ENCODE results near the gene PHTF2.

Gene PHTF2

DNA sequence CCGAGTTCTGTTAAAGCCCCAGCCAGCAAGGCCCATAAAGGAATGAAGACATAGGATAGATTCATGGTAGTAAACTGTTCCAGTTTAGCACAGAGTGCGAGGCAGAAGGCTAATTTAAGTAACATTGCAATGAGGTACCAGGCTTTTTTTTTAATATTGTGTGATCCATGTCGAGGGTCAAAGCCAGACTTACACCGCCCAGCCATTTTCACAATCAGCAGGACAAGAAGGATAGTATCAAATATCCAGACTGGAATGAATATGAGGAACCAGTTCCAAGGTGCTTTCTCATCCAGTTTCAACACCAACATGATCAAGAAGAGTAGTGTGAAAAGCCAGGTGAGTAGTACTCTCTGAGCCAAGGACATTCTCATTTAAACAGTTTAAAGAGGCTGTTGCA, 4.6 kb upstream of the PHTF2 start:
- DNase-seq (ENCODE audit: low read depth in 2 of 2), result no peak

DNA sequence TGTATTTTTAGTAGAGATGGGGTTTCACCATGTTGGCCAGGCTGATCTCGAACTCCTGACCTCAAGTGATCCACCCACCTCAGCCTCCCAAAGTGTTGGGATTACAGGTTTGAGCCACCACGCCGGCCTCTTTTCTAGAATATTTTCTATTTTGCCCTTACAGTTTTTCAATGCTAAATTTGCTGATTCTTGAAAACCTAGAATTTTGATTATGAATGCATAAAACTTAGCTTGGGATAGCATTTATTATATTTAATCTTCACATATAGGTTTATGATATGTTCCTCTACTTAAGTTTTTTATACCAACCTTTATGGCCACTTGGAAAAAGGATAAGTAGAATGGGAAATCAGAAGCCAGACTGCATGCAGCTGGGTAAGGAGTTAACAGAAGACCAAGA, 2.5 kb upstream of the PHTF2 start:
- DNase-seq (ENCODE audit: low read depth in 2 of 2), result no peak

DNA sequence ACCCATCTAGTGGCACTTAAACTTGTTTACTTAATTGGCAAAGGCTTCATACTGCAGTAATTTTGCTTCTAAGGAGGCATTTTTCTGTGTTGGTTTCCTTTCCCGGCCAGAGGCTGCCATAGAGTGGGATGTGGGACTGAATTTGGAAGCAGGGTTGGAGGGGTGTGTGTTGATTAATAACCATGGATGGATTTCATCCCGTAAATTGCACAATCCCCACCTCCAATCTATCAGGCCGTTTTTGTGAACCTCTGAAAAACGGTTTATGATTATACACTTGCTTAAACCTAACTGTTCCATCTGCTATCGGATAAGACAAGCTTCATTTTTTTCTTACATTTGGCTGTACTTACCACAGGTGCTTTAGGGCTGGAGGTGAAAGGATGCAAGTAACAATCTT, 1.6 kb upstream of the PHTF2 start:
- DNase-seq (ENCODE audit: low read depth in 2 of 2), result no peak

DNA sequence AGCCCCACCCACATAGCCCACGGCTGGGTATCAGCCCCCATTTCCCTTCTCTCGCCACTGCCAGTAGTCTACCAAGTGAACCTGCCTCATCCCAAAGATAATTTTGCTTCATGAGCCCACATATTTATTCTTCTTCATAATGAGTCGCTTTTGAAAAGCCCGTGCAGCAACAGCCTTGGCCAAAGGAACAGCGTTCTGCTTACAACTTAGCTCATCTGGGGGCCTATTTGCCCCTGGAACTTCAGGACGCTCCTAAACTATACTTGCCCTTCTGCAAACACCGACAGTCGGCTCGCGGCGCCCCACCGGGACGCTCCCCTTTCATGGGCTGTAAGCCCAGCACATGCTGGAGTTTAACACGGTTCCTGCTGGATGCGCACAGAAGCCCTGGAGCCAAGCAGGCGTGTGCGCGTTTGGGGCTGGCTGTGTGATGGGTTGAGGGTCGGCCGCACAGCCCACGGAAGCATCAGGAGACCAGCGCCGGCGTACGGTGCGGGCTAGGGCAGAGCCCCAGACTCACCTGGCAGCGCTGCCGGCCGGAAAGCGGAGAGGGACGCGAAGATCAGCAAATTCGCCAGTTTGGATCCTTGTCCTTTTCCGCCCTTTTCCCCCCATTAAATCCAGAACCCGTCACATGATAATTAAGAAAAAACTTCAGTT, 709 bp upstream of the PHTF2 start:
- peak in 1 of 2 donors; percentile 20 for DNase-seq (ENCODE audit: low read depth in 2 of 2)

DNA sequence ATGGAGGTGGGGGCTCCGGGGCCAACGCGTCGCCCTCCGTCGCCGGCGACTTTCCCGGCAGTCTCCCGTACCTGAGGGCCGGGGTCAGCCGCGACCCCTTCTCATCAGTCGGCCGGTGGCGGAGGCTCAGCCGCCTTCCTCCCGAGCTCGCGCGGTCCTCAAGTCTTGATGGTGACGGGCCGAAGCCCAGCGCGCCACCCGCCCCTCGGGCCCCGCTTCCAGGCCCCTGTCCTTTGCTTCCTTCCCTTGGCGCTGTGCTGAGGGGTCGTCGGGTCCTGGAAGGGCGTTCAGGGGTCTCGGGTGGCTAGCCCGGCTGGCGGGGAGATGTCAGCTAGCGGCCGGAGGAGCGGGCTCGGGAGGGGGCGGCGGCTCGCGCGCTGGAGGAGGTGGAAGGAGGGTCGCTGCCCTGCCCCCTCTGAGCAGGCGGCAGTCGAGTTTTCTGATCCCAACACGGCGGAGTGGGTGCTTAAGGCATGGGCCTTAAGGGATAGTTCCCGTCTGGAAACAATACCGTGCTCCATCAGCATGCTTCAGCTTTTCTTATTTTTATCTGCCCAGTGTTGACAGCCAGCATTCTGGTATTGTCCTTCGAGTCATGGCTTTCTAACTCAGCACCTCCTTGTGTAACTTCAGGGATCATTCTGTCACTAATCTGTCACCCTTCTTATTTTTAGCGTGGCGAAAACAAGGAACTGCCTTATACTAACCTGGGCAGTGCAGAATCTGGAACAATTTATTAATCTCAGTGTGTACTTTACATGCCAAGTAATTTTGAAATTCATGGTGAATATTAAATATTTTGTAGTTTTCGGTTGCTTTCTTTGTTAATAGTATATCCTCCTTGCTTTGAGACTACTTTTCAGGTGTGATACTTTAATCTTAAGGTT, 748 bp downstream of the PHTF2 start:
- DNase-seq (ENCODE audit: low read depth in 2 of 2), result no peak

GRCh38 chr7:77800158-77800557, 1.6 kb downstream of the PHTF2 start:
- no peak for DNase-seq (ENCODE audit: low read depth in 2 of 2)

- no peak for DNase-seq (ENCODE audit: low read depth in 2 of 2)
Measured at GRCh38 chr7:77800730-77801129, 2.2 kb downstream of the PHTF2 start.

- no peak for DNase-seq (ENCODE audit: low read depth in 2 of 2)
Measured at GRCh38 chr7:77802557-77803405, 4.2 kb downstream of the PHTF2 start.

DNA sequence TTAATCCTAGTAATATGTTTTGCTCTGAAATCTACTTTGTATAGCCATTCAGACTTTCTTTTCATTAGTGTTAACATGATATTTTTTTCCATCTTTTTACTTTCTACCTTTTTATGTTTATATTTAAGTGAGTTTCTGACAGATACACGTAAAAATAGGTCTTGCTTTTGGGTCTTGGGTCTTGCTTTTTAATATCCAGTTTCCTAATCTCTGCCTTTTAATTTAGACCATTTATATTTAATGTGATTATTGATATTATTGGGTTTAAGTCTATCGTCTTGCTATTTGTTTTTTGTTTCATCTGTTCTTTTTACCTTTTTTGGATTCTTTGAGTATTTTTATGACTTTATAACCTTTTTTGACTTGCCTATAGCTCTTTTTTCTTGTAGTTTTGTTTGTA, 7.9 kb downstream of the PHTF2 start:
- no peak for DNase-seq (ENCODE audit: low read depth in 2 of 2)

DNA sequence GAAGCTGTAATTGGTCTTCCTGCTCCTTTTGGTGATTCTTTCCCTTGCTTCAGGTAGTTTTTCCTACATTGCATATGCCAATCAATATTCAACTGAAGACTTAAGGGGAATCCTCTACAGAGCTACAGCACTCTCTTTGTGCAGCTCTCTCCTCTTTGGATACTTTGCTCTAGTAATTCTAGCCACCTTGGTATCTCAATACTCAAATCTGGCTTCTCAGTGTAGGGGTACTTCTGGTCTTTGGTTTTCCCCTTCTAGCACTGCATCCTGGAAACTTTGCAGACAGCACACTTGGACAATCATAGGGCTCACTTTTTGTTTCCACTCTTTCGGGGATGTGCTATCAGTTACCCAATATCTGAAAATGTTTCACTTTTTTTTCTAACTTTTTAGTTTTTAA, 9.9 kb downstream of the PHTF2 start:
- DNase-seq (ENCODE audit: low read depth in 2 of 2), result no peak

DNA sequence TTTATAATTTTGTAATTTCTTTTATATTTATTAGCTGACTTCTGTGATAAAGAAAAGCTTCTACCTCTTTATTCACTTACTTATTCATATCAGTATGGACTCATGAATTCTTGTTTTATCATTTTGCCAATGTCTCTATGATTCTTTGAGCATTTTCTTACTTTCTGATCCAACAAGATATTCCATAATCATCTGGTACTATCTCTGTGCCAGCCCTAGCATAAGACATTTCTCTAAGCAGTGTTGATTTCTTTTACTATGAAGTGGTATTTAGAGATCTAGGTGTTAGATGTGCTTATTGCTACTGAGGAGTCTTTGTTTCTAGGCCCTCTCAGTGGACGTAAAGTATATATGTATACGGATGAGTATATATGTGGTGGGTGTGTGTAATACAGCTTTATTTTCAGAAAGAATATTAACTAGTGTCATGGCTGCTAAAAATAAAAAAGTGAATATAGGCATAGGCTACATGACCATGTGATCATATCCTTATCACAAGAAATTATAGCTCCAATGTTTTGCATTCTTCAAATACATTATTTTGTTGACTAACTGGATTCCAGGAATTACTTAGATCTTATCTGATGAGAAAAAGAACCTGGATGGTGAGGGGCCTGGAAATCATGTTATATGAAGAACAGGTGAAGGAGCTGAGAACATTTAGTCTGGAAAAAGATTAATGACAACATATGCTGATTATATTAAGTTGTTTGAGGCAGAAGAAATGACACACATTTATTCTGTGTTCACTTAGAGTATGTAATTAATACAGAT, 13.1 kb downstream of the PHTF2 start:
- DNase-seq (ENCODE audit: low read depth in 2 of 2), result no peak

GRCh38 chr7:77812290-77812685, 13.7 kb downstream of the PHTF2 start:
- no peak for DNase-seq (ENCODE audit: low read depth in 2 of 2)

- DNase-seq (ENCODE audit: low read depth in 2 of 2), result no peak
Measured at GRCh38 chr7:77813180-77813579, 14.6 kb downstream of the PHTF2 start.

DNA sequence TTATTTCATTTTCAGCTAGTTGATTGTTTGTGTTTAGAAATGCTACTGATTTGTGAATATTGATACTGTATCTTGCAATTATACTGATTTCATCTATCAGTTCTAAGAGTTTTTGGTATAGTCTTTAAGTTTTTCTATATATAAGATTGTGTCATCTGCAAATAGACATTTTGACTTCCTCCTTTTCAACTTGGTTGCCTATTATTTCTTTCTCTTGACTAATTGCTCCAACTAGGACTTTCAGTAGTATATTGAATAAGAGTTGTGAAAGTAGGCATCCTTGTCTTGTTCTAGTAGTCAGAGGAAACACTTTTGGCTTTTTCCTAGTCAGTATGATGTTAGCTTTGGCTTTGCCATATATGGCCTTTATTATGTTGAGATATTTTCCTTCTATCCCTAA, 20.4 kb downstream of the PHTF2 start:
- DNase-seq (ENCODE audit: low read depth in 2 of 2), result no peak

DNA sequence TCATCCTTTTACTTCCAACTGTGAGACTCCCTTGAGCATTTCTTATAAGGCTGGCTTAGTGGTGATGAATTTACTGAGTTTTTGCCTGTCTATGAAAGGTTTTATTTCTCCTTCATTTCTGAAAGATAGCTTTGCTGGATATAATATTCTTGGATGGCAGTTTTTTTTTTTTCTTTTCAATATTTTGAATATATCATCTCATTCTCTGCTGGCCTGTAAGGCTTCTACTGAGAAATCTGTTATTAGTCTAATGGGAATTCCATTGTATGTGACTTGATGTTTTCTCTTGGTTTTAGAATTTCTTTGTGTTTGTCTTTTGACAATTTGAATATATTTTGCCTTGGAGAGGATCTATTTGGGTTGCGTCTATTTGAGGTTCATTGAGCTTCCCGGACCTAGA, 22.4 kb downstream of the PHTF2 start:
- no peak for DNase-seq (ENCODE audit: low read depth in 2 of 2)

DNA sequence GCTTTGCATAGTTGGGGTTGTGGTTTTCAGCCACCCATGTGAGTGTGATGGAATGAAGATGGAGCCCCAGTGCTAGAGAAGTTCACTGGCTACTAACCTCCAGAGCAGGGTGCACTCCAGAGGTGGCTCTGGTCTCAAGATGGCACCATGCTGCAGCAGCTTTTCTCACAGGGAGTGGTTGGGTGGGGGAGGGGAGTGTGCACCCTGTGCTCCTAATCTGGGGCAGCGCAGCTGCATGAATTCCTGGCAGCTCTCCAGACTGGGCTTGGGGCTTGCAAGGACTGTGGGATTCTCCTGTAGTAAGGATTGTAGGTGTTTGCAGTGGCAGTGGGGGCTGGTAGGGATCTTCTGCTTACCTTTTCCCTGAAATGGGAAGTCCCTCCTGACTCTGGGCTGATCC, 23.7 kb downstream of the PHTF2 start:
- no peak for DNase-seq (ENCODE audit: low read depth in 2 of 2)

DNA sequence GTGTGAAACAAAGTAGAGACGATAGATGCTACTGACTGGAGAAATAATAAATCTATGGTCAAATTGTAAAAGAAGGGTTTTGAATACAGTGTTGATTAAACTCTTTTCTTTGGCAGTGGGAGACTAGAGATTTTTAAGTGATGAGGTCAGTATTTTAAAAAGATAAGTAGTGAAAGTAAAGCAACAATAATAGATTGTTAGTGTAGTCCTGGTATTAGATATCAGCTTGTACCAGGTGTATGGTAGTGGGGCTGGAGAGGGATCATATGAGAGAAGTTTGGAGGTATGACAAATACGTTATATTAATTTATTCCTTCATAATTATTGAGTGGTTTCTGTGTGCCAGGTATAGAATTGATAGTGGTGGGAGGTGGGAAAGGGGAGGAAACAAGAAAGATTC, 25.2 kb downstream of the PHTF2 start:
- DNase-seq (ENCODE audit: low read depth in 2 of 2), result no peak

- DNase-seq (ENCODE audit: low read depth in 2 of 2), result no peak
Measured at GRCh38 chr7:77824636-77825035, 26.1 kb downstream of the PHTF2 start.

DNA sequence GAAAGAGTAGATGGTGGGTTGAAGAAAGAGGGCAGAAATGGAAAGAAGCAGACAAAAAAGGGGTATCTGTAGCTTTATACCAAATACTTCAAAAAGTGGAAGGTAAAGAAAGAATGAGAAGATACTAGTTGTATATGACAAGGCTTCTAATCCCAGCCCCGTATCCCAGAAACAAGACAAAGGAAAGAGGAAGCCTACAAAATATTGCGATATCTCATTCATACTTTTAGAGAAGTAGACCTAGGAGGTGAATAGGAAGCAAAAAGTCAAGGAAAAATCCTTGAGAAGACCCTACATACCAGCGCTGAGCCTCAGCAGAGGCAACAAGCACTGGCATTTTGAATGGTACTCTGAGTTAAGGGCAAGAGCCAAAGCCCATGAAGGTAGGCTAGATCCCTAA, 26.6 kb downstream of the PHTF2 start:
- DNase-seq (ENCODE audit: low read depth in 2 of 2), result no peak

GRCh38 chr7:77826300-77826699, 27.7 kb downstream of the PHTF2 start:
- DNase-seq (ENCODE audit: low read depth in 2 of 2), result no peak

DNA sequence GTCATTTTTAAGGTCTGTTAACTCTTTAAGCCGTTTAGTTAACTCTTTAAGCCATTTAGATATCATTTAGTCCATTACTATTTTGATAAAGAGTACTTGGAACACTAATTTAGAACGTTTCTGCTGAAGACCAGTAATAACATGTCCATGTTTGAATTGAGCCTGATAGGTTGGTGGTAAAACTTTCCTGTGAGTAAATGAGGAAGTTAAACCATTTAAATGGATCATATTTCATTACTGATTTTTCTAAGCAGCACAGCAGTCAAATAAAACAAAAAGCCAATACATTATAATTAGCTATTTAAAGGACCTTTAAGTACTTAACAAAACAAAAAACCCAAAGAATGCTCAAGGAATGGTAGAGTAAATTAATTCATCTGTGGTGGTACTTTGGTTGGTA, 29.4 kb downstream of the PHTF2 start:
- no peak for DNase-seq (ENCODE audit: low read depth in 2 of 2)
